Epithelial cell of proximal tubule (primary cell): ENCODE measurements around the gene DPYSL3. TPM values are rescaled to one million over a fixed set of nuclear protein-coding genes. Genes with fewer than 3 reads are reported as not detected.
"Not testable (repeated sequence)": the region's sequence is repeated elsewhere in the genome, so short reads cannot be mapped to it uniquely, and the experiment has no call there.

ENCODE experiments used
- DNase-seq: peaks from one replicate; pipeline ENCODE4 v3.0.0-alpha.2; 2011; ENCODE audit warnings: low read depth
- H3K4me3 ChIP-seq: 2 replicates; pipeline ENCODE4 v1.5.1; 2011; ENCODE audit warnings: low read depth, mild to moderate bottlenecking, low read length
- CTCF ChIP-seq: conservative IDR thresholded peaks from 2 replicates; pipeline ENCODE4 v1.5.1; 2012; ENCODE audit warnings: low read depth, mild to moderate bottlenecking, low read length
- total RNA-seq: library from RNA; depleted of rRNA; stranded (reverse); fragments of >200 nt; gene quantifications from 2 replicates; pipeline ENCODE4 v1.2.3, GENCODE V29; 2015

Gene DPYSL3
- total RNA-seq, 1 donor from 2014 or later = 38.3 TPM

GRCh38 chr5:147375151-147375550, 134.7 kb downstream of the DPYSL3 start:
- no peak for TF ChIP-seq CTCF
- no peak for DNase-seq
- no peak overlapping the region for H3K4me3 ChIP-seq

- TF ChIP-seq CTCF = no peak
- no peak overlapping the region for H3K4me3 ChIP-seq
- DNase-seq = no peak
These were observed 136.5 kb downstream of the DPYSL3 start for GRCh38 chr5:147373328-147373727.

DNA sequence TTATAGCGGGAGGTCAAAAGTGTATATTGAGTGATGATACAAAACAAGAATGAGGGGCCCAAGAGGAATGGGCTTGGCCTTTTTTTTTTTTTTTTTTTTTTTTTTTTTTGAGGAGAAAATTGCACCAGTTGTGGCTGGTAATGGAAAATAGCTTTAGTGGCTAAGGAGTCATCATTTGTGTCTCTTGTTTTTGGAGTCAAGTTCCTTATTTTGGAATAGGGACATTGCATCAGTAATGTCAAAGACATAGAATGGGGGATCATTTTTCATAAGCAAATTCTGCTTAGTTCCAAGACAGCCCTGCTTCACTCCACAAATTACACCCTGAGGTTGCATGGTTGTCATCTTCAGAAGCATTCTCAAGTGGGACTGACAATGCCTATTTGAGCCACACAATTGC, 137.7 kb downstream of the DPYSL3 start:
- no peak overlapping the region for H3K4me3 ChIP-seq
- no peak for TF ChIP-seq CTCF
- no peak for DNase-seq

GRCh38 chr5:147371290-147371689, 138.6 kb downstream of the DPYSL3 start:
- no peak for TF ChIP-seq CTCF
- H3K4me3 ChIP-seq = no peak overlapping the region
- DNase-seq = no peak

DNA sequence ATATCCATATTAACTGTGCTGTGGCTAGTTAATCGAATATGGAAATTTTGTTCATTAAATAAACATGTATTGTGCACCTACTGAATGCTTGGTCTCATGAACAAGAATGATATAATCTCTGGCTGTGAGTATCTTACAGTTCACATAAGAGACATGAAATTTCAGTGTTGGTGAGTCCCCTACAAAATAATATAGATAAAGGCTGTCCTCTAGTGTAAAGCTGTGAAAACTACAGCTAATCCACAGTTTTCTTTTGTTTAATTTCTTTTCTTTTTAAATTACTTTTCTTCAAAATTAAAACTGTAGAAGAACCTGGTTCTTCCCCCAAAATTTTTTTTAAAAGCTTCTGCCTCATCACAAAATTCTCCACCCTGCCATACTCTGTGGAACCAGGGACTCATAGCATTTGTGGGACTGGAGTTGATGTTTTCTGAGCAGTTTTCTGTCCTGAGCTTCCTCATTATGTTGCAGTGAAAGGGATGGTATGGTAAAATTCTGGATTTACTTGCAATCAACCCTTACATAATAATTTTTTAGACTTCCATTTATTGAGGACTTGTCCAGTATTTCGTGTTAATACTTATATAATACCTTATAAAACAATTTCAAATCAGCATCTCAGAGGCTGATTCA, 140.0 kb downstream of the DPYSL3 start:
- DNase-seq = no peak
- TF ChIP-seq CTCF = peak; percentile 71
- no peak overlapping the region for H3K4me3 ChIP-seq

- H3K4me3 ChIP-seq, DNase-seq: not testable (repeated sequence)
These were observed 142.5 kb downstream of the DPYSL3 start for GRCh38 chr5:147367381-147367780.

DNA sequence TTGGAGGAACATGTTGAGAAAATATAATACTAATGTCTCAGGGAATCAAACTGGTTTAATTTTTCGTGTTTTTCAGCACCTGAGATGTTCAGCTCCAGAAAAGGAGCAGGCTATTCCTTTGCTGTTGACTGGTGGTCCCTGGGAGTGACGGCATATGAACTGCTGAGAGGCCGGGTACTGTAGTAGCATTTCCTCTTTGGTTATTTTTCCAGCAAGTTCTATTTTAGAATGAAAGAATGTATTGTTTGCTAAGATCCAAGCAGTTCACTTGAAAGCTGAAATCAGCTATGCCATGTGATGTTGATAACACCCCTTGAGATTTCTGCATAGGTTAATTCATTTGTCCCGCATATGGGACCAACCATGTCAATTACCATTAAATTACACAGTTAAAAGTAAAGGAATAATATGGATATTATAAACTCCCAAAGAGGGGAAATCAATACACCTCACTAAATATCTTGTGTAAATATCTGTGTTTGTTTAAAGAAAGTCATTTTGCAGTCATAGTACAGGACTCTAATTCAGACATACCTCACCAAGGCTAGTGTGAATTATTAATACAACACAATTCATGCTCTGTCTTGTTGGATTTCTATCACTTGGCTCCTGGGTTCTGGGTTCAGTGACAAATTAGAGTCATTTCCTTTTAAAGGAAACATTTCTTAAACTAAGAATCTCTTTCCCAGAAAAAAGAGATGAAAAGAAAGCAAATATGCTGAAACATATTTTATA, 148.3 kb downstream of the DPYSL3 start:
- no peak for TF ChIP-seq CTCF
- no peak overlapping the region for H3K4me3 ChIP-seq
- no peak for DNase-seq
